GM19468 (cell line): Measurements from ENCODE around the gene DHX34.
"Not testable (repeated sequence)": the region's sequence is repeated elsewhere in the genome, so short reads cannot be mapped to it uniquely, and the experiment has no call there.

Experiments
- ATAC-seq: cut with Tn5 transposase; IDR thresholded peaks from one replicate; pipeline ENCODE4 v1.9.1; 2021; ENCODE audit warnings: mild to moderate bottlenecking, moderate library complexity, moderate number of reproducible peaks; ENCODE audit not compliant: unreplicated experiment; ENCODE audit errors: extremely low read depth

Gene DHX34

GRCh38 chr19:47383890-47384289 is 34.8 kb downstream of the DHX34 start:
- not testable (repeated sequence) for ATAC-seq

GRCh38 chr19:47384533-47384932 is 35.4 kb downstream of the DHX34 start:
- not testable (repeated sequence) for ATAC-seq

- not testable (repeated sequence) for ATAC-seq
These were observed 37.5 kb downstream of the DHX34 start for GRCh38 chr19:47386582-47386981.

- not testable (repeated sequence) for ATAC-seq
These were observed 38.5 kb downstream of the DHX34 start for GRCh38 chr19:47387623-47388022.

GRCh38 chr19:47388721-47389120 is 39.6 kb downstream of the DHX34 start:
- not testable (repeated sequence) for ATAC-seq

- no peak for ATAC-seq
These were observed 40.0 kb downstream of the DHX34 start for GRCh38 chr19:47389150-47389556.

- ATAC-seq: no peak
These were observed 41.7 kb downstream of the DHX34 start for GRCh38 chr19:47390533-47391488.

GRCh38 chr19:47391510-47392223 is 42.6 kb downstream of the DHX34 start:
- ATAC-seq: no peak

GRCh38 chr19:47398707-47399597 is 49.8 kb downstream of the DHX34 start:
- ATAC-seq: no peak

- ATAC-seq: no peak
These were observed 53.4 kb downstream of the DHX34 start for GRCh38 chr19:47402504-47402903.

- no peak for ATAC-seq
These were observed 55.5 kb downstream of the DHX34 start for GRCh38 chr19:47404334-47405196.

GRCh38 chr19:47405197-47405550 is 56.1 kb downstream of the DHX34 start:
- no peak for ATAC-seq

- no peak for ATAC-seq
These were observed 56.8 kb downstream of the DHX34 start for GRCh38 chr19:47405854-47406417.

- ATAC-seq: no peak
These were observed 57.7 kb downstream of the DHX34 start for GRCh38 chr19:47406711-47407416.

GRCh38 chr19:47407417-47407774 is 58.3 kb downstream of the DHX34 start:
- no peak for ATAC-seq

- no peak for ATAC-seq
These were observed 59.2 kb downstream of the DHX34 start for GRCh38 chr19:47408156-47408938.

- ATAC-seq: no peak
These were observed 62.0 kb downstream of the DHX34 start for GRCh38 chr19:47411101-47411500.

GRCh38 chr19:47411696-47412095 is 62.6 kb downstream of the DHX34 start:
- ATAC-seq: not testable (repeated sequence)
